Testis (tissue), 3 donors: Measurements from ENCODE around the gene IL5. TPM values are rescaled to one million over a fixed set of nuclear protein-coding genes. Genes with fewer than 3 reads are reported as not detected.

Experiments
- DNase-seq: peaks from one replicate; pipeline ENCODE4 v3.0.0-alpha.2; 2019
- H3K27ac ChIP-seq, 2 donors: fragments of 200-600 bp; sonication (generic); one replicate each; pipeline ENCODE4 v1.5.1; 2019
- H3K27me3 ChIP-seq: fragments of 200-600 bp; sonication (generic); one replicate; pipeline ENCODE4 v1.5.1; 2019
- H3K36me3 ChIP-seq: fragments of 200-600 bp; sonication (generic); one replicate; pipeline ENCODE4 v1.5.1; 2017; ENCODE audit warnings: low read depth; ENCODE audit errors: missing control alignments
- H3K4me1 ChIP-seq: fragments of 200-600 bp; sonication (generic); one replicate; pipeline ENCODE4 v1.5.1; 2019
- H3K4me3 ChIP-seq, 2 donors: fragments of 200-600 bp; sonication (generic); one replicate each; pipeline ENCODE4 v1.5.1; 2017 to 2019
- H3K9me3 ChIP-seq: fragments of 200-600 bp; sonication (generic); one replicate; pipeline ENCODE4 v1.5.1; 2017
- POLR2A ChIP-seq: fragments of 450-650 bp; IDR thresholded peaks from one replicate; pipeline ENCODE4 v1.6.1; 2017; ENCODE audit warnings: antibody characterized with exemption, mild to moderate bottlenecking, moderate library complexity
- WGBS, 2 donors: methylation state at CpG; one replicate each; pipeline ENCODE4 v1.1.5; 2018; 5-methylcytosine and 5-hydroxymethylcytosine counted together
- intact Hi-C: fragments of 100-400 bp; cut with DNase I; formaldehyde crosslinking; loops from one replicate; pipeline ENCODE4 v1.15.1; 2023; ENCODE audit warnings: low total_unique reads
- polyA plus RNA-seq: library from polyadenylated mRNA; stranded (reverse); fragments of 350-450 nt; fragmentation: Illumina TruSeq; extraction: RNeasy Lipid Tissue Mini Kit (QIAGEN cat#74804); gene quantifications from one replicate; pipeline ENCODE4 v1.2.3, GENCODE V29; 2014; ENCODE audit warnings: low read depth, low replicate concordance; ENCODE audit not compliant: insufficient read depth
- total RNA-seq, 2 donors: library from RNA; depleted of rRNA; stranded (reverse); fragments of >200 nt; gene quantifications; one replicate each; pipeline ENCODE4 v1.2.3, GENCODE V29; 2016
- TF ChIP-seq, protein P1 (sequence below), 3 experiments: fragments of 450-650 bp in 2 of 3; fragments of 200-600 bp in 1 of 3; sonication (generic) in 1 of 3; IDR thresholded peaks; one replicate each; pipeline ENCODE4 v1.5.1; 2016 to 2019; ENCODE audit warnings: antibody characterized with exemption in 3 of 3, mild to moderate bottlenecking in 2 of 3, moderate library complexity in 1 of 3

IL5 gene
- total and polyA plus RNA-seq, 3 donors from 2014 or later, result 2.2 to 12.4 (median 5.4) TPM

DNA sequence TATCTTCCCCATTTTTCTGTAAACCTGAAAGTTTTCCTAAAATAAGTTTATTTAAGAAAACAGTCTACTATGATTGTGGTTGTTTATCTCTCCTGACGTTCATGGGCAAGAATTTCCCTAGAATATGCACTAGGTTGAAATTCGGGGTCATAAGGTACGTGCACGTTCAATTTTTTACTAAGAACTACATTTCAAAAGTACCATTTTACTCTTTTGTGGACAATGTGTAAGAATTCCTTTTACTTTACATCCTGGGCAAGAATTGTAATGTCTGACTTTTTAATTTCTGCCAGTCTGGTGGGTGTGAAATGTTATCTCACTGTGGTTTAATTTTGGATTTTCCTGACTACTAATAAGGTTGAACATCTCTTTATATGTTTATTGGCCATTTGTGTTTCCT is 12.4 kb downstream of the IL5 start:
- no peak for DNase-seq
- H3K27ac ChIP-seq, result no peak overlapping the region
- H3K36me3 ChIP-seq, result no peaks in the 10 kb centered on the region
- H3K4me1 ChIP-seq, result no peaks in the 10 kb centered on the region
- no peaks in the 10 kb centered on the region for H3K9me3 ChIP-seq
- H3K4me3 ChIP-seq, result no peak overlapping the region
- H3K27me3 ChIP-seq, result no peaks in the 10 kb centered on the region
- intact Hi-C loops, result no loop called here
- WGBS, 2 donors, result 86 to 88% methylated on average over 4 of the region's 4 CpGs
- no peak for TF ChIP-seq POLR2A
- TF ChIP-seq, protein P1, sequence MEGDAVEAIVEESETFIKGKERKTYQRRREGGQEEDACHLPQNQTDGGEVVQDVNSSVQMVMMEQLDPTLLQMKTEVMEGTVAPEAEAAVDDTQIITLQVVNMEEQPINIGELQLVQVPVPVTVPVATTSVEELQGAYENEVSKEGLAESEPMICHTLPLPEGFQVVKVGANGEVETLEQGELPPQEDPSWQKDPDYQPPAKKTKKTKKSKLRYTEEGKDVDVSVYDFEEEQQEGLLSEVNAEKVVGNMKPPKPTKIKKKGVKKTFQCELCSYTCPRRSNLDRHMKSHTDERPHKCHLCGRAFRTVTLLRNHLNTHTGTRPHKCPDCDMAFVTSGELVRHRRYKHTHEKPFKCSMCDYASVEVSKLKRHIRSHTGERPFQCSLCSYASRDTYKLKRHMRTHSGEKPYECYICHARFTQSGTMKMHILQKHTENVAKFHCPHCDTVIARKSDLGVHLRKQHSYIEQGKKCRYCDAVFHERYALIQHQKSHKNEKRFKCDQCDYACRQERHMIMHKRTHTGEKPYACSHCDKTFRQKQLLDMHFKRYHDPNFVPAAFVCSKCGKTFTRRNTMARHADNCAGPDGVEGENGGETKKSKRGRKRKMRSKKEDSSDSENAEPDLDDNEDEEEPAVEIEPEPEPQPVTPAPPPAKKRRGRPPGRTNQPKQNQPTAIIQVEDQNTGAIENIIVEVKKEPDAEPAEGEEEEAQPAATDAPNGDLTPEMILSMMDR (IDR thresholded peaks at IDR 0.05), result no peak

DNA sequence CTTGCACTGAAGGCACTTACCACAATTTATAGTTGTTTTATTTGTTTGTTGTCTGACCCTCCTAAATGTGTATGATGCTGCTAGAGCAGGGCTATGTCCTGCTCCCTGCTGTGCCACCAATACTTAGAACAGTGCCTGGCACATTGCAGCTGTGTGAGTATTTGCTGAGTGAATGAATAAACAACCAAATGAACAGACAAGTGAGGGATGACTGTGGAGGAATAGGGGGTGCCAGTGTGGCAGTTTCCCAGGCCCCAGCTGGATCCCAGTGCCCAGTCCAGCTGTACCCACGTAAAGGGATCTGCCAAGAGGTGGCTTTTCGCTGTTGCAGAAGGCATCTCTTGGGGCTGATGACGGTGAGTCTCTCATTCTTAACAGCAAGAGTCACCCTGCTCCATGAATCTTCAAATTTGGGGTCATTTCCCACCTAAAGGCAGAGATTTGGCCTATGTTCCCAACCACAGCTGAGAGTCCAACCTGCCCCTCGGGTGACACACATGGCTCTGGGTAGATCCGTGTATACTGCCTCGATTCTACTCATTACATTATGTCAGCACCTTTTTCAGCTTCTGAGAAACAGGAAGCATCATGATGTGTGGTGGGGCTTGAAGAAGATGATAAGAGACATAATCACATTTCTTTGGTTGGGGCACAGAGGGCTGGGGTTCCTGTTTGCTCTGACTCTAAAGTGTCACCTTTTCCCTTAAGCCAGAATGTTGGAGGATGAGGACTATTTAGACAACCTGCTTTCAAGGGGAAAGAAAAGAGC is 14.3 kb downstream of the IL5 start:
- WGBS, 2 donors, result 72 to 89% methylated on average over 6 of the region's 6 CpGs
- TF ChIP-seq, protein P1 (IDR thresholded peaks at IDR 0.05), result no peak
- no peak for TF ChIP-seq POLR2A
- DNase-seq, result no peak
- H3K27me3 ChIP-seq, result no peaks in the 10 kb centered on the region
- H3K9me3 ChIP-seq, result no peaks in the 10 kb centered on the region
- H3K36me3 ChIP-seq, result no peaks in the 10 kb centered on the region
- intact Hi-C loops, result no loop called here
- H3K4me1 ChIP-seq, result no peaks in the 10 kb centered on the region
- H3K27ac ChIP-seq, result no peak overlapping the region
- no peak overlapping the region for H3K4me3 ChIP-seq

DNA sequence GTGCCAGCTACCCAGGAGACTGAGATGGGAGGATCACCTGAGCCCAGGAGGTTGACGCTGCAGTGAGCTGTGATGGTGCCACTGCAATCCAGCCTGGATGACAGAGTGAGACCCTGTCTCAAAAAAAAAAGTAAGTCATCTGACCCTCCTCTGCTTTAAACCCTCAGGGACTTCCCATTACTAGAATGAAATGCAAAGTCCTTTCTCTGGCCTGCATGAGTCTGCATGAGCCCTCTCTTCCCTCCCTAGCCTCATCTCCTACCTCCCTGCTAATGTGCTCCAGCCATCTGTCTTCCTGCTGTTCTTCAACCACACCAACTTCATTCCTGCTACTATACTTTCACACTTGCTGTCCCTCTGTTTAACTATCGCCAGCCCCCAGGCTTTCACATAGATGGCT is 15.3 kb downstream of the IL5 start:
- no peak overlapping the region for H3K27ac ChIP-seq
- no peaks in the 10 kb centered on the region for H3K36me3 ChIP-seq
- TF ChIP-seq, protein P1 (IDR thresholded peaks at IDR 0.05), result no peak
- TF ChIP-seq POLR2A, result no peak
- no peaks in the 10 kb centered on the region for H3K27me3 ChIP-seq
- H3K4me1 ChIP-seq, result no peaks in the 10 kb centered on the region
- 82 to 95% methylated on average over 2 of the region's 2 CpGs for WGBS, 2 donors
- intact Hi-C loops, result no loop called here
- DNase-seq, result no peak
- no peaks in the 10 kb centered on the region for H3K9me3 ChIP-seq
- no peak overlapping the region for H3K4me3 ChIP-seq

- Histone ChIP-seq H3K4me1 (no peaks in the 10 kb centered on the region), H3K27ac (no peak overlapping the region), H3K27me3 (no peaks in the 10 kb centered on the region), H3K36me3 (no peaks in the 10 kb centered on the region), H3K9me3 (no peaks in the 10 kb centered on the region), H3K4me3 (no peak overlapping the region)
- no peak for DNase-seq
- TF ChIP-seq, protein P1 (IDR thresholded peaks at IDR 0.05), result no peak
- TF ChIP-seq POLR2A, result no peak
- intact Hi-C loops, result no loop called here
- 71 to 78% methylated on average over 8 of the region's 8 CpGs for WGBS, 2 donors
These were observed 16.3 kb downstream of the IL5 start for GRCh38 chr5:132526974-132527564.
